Kasumi-1 (cell line): ENCODE data around the gene RRM1.
"Not testable (repeated sequence)": the region's sequence is repeated elsewhere in the genome, so short reads cannot be mapped to it uniquely, and the experiment has no call there.

Experiments
- DNase-seq, 2 experiments: peaks; one replicate each; lab custom pipeline; 2025; lab: John Stamatoyannopoulos, UW

The RRM1 gene

GRCh38 chr11:4138497-4138896 lies 43.9 kb downstream of the RRM1 start:
- DNase-seq: no peak

GRCh38 chr11:4140067-4140636 lies 45.6 kb downstream of the RRM1 start:
- DNase-seq: no peak

- DNase-seq: no peak
Measured at GRCh38 chr11:4146070-4146771, 51.6 kb downstream of the RRM1 start.

- DNase-seq: no peak
Measured at GRCh38 chr11:4146772-4147098, 52.1 kb downstream of the RRM1 start.

GRCh38 chr11:4154503-4154902 lies 59.9 kb downstream of the RRM1 start:
- no peak for DNase-seq

- no peak for DNase-seq
Measured at GRCh38 chr11:4156571-4156970, 62.0 kb downstream of the RRM1 start.

- DNase-seq: not testable (repeated sequence)
Measured at GRCh38 chr11:4158818-4159217, 64.2 kb downstream of the RRM1 start.

- DNase-seq: no peak
Measured at GRCh38 chr11:4161305-4161704, 66.7 kb downstream of the RRM1 start.

GRCh38 chr11:4164884-4165590 lies 70.4 kb downstream of the RRM1 start:
- DNase-seq: no peak

- DNase-seq: no peak
Measured at GRCh38 chr11:4167292-4167691, 72.7 kb downstream of the RRM1 start.

GRCh38 chr11:4167758-4168157 lies 73.2 kb downstream of the RRM1 start:
- no peak for DNase-seq

GRCh38 chr11:4175620-4176350 lies 81.2 kb downstream of the RRM1 start:
- DNase-seq: not testable (repeated sequence)

GRCh38 chr11:4178813-4179662 lies 84.4 kb downstream of the RRM1 start:
- DNase-seq: no peak

- no peak for DNase-seq
Measured at GRCh38 chr11:4180441-4181183, 86.0 kb downstream of the RRM1 start.

GRCh38 chr11:4181782-4182721 lies 87.5 kb downstream of the RRM1 start:
- peak; percentile 54 to 65 for DNase-seq

- no peak for DNase-seq
Measured at GRCh38 chr11:4183410-4184057, 88.9 kb downstream of the RRM1 start.

GRCh38 chr11:4184163-4184916 lies 89.7 kb downstream of the RRM1 start:
- no peak for DNase-seq

GRCh38 chr11:4185561-4185960 lies 91.0 kb downstream of the RRM1 start:
- no peak for DNase-seq
